Hepatocyte (in vitro differentiated cells): ENCODE measurements around the gene SFMBT2.

Source experiments
- EZH2 ChIP-seq: fragments of 200-600 bp; sonication (generic); IDR thresholded peaks from 2 replicates; pipeline ENCODE4 v1.6.1; 2016; ENCODE audit warnings: antibody characterized with exemption, mild to moderate bottlenecking, borderline replicate concordance
- EZH2phosphoT487 ChIP-seq: fragments of 200-600 bp; sonication (generic); IDR thresholded peaks from one replicate; pipeline ENCODE4 v1.6.1; 2018; ENCODE audit warnings: antibody characterized with exemption, mild to moderate bottlenecking, low read depth, moderate library complexity; ENCODE audit not compliant: unreplicated experiment, severe bottlenecking
- TF ChIP-seq, protein P1 (sequence below): fragments of 200-600 bp; sonication (generic); IDR thresholded peaks from 2 replicates; pipeline ENCODE4 v1.5.1; 2016; ENCODE audit warnings: antibody characterized with exemption, mild to moderate bottlenecking; ENCODE audit not compliant: poor library complexity

GRCh38 chr10:7269988-7270387 is 140.8 kb downstream of the SFMBT2 start:
- TF ChIP-seq, protein P1, sequence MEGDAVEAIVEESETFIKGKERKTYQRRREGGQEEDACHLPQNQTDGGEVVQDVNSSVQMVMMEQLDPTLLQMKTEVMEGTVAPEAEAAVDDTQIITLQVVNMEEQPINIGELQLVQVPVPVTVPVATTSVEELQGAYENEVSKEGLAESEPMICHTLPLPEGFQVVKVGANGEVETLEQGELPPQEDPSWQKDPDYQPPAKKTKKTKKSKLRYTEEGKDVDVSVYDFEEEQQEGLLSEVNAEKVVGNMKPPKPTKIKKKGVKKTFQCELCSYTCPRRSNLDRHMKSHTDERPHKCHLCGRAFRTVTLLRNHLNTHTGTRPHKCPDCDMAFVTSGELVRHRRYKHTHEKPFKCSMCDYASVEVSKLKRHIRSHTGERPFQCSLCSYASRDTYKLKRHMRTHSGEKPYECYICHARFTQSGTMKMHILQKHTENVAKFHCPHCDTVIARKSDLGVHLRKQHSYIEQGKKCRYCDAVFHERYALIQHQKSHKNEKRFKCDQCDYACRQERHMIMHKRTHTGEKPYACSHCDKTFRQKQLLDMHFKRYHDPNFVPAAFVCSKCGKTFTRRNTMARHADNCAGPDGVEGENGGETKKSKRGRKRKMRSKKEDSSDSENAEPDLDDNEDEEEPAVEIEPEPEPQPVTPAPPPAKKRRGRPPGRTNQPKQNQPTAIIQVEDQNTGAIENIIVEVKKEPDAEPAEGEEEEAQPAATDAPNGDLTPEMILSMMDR = no peak
- TF ChIP-seq EZH2phosphoT487 = no peak
- no peak for TF ChIP-seq EZH2
